Kidney epithelial cell (primary cell): Measurements from ENCODE around the gene ARFGEF3. TPM values are rescaled to one million over a fixed set of nuclear protein-coding genes. Genes with fewer than 3 reads are reported as not detected.
"Not testable (repeated sequence)": the region's sequence is repeated elsewhere in the genome, so short reads cannot be mapped to it uniquely, and the experiment has no call there.

Experiments used
- DNase-seq: peaks from one replicate; pipeline ENCODE4 v3.0.0-alpha.2; 2010; ENCODE audit warnings: low read depth
- H3K27me3 ChIP-seq: 2 replicates; pipeline ENCODE4 v1.6.0; 2011; ENCODE audit warnings: low read length; ENCODE audit not compliant: control insufficient read depth, insufficient read depth
- H3K36me3 ChIP-seq: 2 replicates; pipeline ENCODE4 v1.5.1; 2011; ENCODE audit warnings: low read length; ENCODE audit not compliant: control insufficient read depth, insufficient read depth
- H3K4me3 ChIP-seq: 2 replicates; pipeline ENCODE4 v1.5.1; 2011; ENCODE audit warnings: low read depth, mild to moderate bottlenecking, control low read depth, low read length
- CTCF ChIP-seq: IDR thresholded peaks from 2 replicates; pipeline ENCODE4 v1.5.1; 2011; ENCODE audit warnings: mild to moderate bottlenecking, moderate library complexity, low read length, control low read depth, inconsistent platforms; ENCODE audit not compliant: insufficient read depth, poor library complexity, severe bottlenecking
- total RNA-seq: library from RNA; depleted of rRNA; stranded (reverse); fragments of >200 nt; gene quantifications from 2 replicates; pipeline ENCODE4 v1.2.3, GENCODE V29; 2015

The ARFGEF3 gene
- total RNA-seq, 1 donor from 2014 or later: 11.1 TPM

GRCh38 chr6:138349891-138350290 is 188.2 kb downstream of the ARFGEF3 start:
- TF ChIP-seq CTCF: no peak
- Histone ChIP-seq H3K36me3 (no peaks in the 10 kb centered on the region), H3K27me3 (no peaks in the 10 kb centered on the region), H3K4me3 (no peak overlapping the region)
- no peak for DNase-seq

GRCh38 chr6:138357928-138358327 is 196.2 kb downstream of the ARFGEF3 start:
- DNase-seq: no peak
- Histone ChIP-seq H3K36me3 (no peaks in the 10 kb centered on the region), H3K4me3 (no peak overlapping the region), H3K27me3 (no peaks in the 10 kb centered on the region)
- TF ChIP-seq CTCF: no peak

GRCh38 chr6:138368684-138369083 is 206.9 kb downstream of the ARFGEF3 start:
- not testable (repeated sequence) for DNase-seq, H3K27me3 ChIP-seq

GRCh38 chr6:138370631-138371451 is 209.1 kb downstream of the ARFGEF3 start:
- Histone ChIP-seq H3K27me3 (no peaks in the 10 kb centered on the region), H3K36me3 (no peaks in the 10 kb centered on the region), H3K4me3 (no peak overlapping the region)
- DNase-seq: no peak
- TF ChIP-seq CTCF: no peak

More at GRCh38 chr6:138368684-138369083, 206.9 kb downstream of the ARFGEF3 start:
- not testable (repeated sequence) for H3K36me3 ChIP-seq, H3K4me3 ChIP-seq

GRCh38 chr6:138371452-138371711 is 209.6 kb downstream of the ARFGEF3 start:
- no peak overlapping the region for H3K4me3 ChIP-seq
- no peak for TF ChIP-seq CTCF
- no peak for DNase-seq
- no peaks in the 10 kb centered on the region for H3K36me3 ChIP-seq
- H3K27me3 ChIP-seq: no peaks in the 10 kb centered on the region

GRCh38 chr6:138371720-138372119 is 210.0 kb downstream of the ARFGEF3 start:
- H3K36me3 ChIP-seq: no peaks in the 10 kb centered on the region
- no peak for TF ChIP-seq CTCF
- no peak for DNase-seq
- H3K4me3 ChIP-seq: no peak overlapping the region
- no peaks in the 10 kb centered on the region for H3K27me3 ChIP-seq
